EH (cell line): ENCODE measurements around the gene MTMR3.

Experiments
- DNase-seq: peaks from one replicate; pipeline ENCODE4 v3.0.0-alpha.2; 2015; ENCODE audit warnings: low read depth

Gene MTMR3

DNA sequence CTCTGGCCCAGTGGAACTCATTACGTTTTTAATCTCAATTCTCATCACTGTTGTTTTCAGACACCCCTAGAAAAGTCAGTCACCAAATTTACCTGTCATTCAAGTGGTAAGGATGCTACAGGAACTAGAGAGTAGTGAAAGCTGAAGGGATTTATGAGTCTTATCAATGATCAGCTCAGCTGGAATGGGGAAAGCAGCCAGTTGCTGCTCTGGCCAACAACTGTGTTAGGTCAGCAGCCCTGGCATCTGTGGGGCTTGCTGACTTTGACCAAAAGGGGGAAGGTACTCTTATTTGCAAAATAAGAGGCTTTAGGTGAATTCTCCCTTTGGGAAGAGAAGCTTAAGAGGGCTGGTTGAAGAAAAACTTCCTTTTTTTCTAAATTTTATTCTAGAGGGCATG is 121.1 kb downstream of the MTMR3 start:
- DNase-seq: peak; percentile 11

DNA sequence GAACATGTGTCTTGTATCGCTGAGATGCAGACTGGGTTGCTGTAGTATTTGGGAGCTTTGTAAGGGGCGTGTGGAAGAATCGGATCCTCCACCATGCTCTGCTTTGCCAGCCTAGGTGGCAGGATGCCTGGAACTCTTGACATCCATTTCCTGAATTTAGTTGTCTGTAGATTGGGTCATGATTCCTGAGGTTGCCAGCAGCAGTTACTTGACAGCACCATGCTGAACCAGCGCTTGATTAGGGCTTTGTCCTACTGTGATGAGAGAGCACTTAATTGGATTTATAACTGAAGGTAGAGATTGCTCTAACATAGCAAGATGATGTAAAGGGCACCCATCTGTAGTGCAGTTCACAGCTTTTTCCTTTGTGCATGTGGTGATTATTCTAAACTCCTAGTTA is 121.7 kb downstream of the MTMR3 start:
- DNase-seq: no peak

DNA sequence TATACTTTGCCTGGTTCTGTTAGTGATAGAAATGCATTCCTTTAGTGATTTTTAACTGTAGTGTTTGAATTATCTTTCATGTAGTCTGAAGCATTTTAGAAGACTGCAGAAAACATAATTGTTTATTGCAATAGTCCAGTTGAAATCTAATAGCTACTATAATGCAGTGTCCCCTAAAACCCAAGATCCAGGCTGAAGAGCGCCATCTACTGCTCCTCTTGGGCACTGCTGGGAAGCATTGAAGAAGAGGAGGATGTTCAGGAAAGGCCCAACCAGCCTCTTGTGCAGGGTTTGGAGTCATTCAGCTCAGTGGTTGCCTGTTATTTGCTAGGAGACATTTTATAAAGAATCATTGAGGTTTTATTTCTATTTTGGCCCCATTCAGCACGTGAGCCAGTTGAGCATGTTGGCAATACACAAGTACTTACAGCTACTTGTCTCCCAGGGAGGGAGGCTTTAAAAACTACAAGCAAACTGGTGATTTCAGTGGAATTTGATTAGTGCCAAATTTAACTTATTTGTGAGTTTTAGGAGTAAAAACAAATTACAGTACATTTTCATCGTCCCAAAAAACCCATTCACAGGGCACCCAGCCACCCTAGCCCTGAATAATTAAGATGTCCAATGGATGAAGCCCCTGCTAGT is 122.4 kb downstream of the MTMR3 start:
- peak; percentile 76 for DNase-seq

DNA sequence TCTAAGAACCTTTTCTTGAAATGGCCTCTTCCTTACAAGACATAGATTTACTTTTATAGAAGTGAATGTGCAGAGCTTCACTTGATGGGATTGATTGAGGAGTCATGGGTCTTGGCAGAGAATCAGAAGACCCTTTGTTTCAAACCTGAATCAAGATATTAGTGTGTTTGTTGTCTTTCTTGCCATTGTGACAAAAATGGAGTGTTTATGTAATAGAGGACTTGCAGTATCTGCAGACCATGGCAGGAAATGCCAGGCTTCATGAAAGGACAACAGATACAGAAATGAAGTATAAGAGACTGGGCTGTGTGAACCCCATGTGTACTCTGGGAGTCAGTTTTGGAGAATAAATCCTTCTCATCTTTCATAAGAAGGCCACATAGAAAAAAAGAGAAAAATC is 124.4 kb downstream of the MTMR3 start:
- DNase-seq: no peak

DNA sequence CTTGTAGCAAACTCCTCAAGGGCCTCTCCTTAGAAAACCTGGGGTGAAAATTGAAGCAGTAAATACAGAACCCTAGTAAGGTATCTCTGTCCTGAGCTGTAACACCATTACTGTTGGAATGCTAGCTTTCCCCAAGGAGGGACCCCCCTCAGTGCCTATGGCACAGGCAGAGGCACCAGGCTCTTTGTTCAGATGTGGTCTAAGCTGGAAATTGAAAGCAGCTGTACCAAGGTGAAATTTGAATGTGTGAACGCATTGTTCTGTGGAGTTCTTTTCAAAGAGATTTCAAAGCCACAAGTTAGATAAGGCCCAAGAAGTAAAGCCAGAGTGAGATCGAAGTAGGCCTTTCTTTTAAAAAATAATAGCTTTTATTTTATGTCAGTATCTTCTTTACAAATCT is 125.4 kb downstream of the MTMR3 start:
- no peak for DNase-seq

DNA sequence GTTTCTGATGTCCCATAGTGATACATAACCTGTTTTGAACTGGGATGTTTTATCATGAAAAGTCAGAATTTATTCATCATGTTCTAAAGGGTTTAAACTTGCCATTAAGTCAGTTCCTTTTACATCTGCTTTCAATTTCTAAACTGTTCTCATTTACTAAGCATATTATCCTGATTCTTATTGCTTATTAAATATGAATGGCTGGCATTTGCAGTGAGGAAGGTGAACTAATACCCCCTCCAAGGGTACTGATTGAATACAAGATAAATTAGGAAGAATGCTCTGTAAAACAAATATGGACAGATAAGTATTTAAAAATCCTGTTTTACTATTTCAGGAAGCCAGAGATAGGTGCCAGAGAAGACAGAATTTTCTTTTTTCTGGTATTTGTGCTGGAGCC is 126.5 kb downstream of the MTMR3 start:
- DNase-seq: no peak

DNA sequence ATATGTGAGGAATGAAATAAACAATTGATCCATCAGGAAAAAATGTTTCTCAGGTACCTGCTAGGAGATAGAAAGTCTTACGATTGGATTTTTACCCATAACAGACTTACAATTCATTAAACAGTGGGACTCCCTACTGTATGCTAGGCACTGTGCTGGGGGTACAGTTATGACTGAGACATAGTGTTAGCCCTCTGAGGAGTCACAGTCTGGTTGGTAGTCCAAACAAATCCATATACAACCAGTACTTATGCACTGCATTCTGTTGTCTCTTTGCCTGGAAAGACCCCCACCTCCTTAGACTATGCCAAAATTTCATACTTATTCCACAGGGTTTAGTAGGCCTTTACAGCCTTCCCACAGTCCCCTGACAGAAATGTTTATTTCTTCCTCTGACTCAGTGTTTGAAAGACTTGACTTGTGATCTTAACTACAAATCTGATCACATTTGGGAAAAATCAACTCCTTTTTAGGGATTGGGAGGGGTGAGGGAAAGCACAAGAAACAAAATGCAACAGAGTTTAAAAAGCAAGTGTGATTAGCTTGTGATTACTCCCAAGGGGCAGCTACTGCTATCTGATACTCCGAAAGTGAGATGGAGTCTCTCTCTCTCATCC is 127.9 kb downstream of the MTMR3 start:
- DNase-seq: peak; percentile 47

DNA sequence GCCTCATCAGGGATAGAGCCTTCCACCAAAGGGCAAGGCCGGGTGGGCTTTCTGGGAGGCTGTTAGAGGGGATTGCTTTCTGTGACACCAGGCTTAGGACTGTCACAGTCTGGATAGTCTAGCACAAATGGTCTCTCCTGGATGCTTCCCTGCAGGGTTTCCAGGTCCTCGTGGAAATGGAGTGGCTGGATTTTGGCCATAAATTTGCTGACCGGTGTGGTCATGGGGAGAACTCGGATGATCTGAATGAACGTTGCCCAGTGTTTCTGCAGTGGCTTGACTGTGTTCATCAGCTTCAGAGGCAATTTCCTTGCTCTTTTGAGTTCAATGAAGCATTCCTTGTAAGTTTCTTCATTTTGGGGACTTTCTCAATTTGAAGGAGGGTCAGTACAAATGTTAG is 130.2 kb downstream of the MTMR3 start:
- DNase-seq: no peak

DNA sequence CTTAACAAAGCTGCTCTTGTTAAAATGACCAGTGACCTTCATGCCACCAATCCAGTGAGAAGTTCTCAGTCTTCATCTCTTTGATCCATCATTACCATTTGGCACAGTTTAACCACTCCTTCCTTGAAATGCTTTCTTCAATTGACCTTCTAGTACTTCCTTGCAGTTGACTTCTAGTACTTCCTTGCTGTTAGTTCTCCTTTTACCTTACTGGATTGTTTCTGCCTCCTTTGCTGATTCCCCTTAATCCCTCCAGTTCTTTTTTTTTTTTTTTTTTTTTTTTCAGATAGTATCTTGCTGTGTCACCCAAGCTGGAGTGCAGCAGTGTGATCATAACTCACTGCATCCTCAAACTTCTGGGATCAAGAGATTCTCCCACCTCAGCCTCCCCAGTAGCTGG is 131.3 kb downstream of the MTMR3 start:
- DNase-seq: peak; percentile 22

DNA sequence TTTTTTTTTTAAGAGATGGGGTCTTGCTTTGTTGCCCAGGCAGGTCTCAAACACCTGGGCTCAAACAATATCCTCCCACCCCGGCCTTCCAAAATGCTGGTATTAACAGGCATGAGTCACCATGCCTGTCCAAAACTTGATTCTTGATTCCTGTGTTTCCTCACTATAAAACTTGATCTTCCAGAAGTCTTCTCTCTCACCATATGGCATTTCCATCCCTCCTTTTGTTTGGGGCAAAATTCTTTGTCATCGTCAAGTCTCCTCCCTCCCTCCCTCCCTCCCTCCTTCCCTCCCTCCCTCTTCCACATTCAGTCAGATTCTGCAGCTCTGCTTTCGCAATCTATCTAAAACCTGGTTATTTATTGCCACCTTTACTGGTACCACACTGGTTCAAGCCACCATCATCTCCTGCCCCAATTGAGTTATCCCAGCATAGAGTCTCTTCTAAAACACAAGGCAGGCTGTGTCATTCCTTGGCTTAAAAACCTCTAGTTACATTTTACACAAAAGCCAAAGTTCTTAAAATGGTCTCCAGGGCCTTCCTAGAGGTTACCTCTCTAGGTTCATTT is 132.3 kb downstream of the MTMR3 start:
- peak; percentile 74 for DNase-seq

DNA sequence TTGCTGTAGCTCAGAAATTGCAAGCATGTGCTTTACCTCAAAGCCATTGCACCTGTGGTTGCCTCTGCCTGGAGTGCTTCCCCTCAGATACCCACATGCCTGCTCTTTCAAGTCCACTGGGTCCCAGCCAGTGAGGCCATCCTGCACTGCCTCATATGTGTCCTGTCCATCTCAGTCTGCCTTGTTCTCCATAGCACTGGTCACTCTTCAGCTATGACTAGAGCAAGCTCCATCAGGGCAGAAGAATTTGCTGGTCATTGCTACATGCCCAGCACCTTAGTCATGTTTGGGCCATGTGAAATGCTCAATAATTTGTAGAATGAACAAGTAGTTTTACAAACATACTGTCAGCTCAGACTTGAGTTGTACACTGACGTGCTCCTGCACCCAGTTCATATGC is 132.9 kb downstream of the MTMR3 start:
- peak; percentile 95 for DNase-seq

DNA sequence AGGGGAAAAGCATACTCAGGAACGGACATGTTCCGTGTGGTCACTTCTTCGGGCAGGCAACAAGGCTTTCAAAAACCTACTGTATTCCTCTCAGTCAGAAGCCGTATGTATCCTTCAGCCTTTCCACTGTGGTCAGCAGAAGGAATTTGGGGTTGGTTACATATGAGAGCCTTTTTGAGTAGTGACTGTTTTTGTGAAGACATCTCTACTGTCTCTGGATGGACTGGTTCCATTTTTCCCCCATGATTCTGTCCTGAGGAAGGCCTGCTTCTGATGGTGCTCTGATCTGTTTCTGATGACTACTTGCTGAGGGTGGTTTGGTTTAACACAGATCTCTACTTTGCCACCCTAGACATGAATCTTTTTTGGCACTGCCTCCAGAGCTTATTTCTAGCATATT is 133.6 kb downstream of the MTMR3 start:
- peak; percentile 66 for DNase-seq

DNA sequence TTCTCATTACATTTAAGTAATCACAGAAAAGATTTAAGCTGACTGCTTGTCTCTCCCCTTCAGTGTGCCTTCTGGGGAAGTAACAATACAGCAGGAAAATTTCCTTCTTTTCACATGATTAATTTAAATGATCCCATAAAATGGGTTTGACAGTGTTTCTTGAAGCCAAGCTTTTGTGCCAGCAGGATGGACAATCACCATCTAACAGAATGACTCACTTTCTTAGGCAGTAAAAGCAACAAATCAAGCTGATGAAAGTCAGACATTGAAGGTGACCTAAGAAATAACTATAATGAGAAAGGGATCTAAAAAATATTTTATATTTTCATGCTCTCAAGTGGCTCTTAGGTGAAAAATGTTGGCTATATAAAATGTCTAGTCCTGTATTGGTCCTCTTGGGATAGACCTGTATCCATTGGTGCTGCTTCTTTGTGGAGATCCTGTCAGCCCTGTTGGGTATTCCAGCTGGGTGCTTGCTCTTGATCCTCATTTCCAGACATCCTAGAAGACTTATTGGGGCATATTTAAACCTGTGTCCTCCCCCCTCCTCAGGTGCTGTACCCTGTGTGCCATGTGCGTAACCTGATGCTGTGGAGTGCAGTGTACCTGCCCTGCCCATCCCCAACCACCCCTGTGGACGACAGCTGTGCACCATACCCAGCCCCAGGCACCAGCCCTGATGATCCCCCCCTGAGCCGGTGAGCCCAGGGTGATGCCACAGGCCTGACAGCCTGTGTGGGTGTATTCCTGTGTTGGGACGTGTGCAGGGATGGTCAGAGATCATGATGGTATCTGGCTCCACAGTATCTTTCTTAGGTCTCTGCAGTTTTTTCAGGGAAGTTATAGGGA is 134.6 kb downstream of the MTMR3 start:
- peak; percentile 76 for DNase-seq

DNA sequence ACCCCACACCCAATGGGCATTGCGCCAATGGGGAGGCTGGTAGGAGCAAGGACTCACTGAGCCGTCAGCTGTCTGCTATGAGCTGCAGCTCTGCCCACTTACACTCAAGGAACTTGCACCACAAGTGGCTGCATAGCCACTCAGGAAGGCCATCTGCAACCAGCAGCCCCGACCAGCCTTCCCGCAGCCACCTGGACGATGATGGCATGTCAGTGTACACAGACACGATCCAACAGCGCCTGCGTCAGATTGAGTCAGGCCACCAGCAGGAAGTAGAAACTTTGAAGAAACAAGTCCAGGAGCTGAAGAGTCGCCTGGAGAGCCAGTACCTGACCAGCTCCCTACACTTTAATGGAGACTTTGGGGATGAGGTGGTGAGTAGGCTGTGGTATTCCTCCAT is 137.5 kb downstream of the MTMR3 start:
- DNase-seq: no peak

DNA sequence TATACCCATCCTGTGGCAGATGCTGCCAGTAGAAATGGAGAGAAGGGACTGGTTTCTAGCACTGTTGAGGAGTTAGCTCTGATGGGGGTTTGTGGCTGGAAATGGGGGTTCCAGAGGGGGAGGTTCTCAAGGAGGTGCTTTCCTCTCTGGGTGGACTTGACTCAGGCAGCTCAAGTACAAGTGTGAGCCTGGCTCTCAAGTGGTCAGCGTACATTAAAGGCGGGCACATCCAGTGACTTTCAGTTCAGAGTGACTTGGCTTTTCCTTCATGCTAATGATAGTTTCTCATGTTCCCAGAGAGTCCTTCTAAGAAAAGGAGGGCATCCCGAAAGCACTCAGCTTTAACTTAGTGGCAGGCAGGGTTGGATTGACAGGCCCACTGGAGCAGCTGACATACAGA is 138.4 kb downstream of the MTMR3 start:
- no peak for DNase-seq

DNA sequence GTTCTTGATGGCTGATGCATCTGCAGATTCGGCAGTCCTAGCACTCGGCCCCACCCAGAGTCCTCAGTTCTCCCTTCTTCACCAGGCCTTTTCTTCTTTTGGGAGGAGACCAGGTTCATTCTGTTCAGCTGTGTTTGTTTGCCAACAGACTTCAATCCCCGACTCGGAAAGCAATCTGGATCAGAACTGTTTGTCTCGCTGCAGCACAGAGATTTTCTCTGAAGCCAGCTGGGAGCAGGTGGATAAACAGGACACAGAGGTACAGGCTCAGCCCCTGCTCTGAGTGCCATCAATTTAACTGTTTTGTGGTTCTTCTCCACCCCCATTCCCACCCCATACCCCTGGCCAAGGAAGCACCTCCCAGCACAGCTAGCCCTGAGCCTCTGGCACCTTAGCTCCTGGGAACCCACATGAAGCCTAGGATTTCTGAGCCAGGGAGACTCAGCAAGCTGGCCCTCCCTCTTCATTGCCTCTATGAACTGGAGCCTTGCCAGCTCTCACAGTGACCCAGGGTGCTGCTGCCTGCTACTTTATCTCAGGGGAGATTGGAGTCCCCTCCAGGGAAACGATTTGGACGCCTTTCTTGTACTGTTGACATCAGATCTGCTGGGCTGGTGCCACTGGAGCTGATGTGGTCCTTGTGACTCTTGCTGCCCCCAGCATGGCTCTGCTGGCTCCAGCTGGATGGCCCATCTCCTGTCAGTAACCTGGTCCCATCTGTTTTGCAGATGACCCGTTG is 139.1 kb downstream of the MTMR3 start:
- no peak for DNase-seq

DNA sequence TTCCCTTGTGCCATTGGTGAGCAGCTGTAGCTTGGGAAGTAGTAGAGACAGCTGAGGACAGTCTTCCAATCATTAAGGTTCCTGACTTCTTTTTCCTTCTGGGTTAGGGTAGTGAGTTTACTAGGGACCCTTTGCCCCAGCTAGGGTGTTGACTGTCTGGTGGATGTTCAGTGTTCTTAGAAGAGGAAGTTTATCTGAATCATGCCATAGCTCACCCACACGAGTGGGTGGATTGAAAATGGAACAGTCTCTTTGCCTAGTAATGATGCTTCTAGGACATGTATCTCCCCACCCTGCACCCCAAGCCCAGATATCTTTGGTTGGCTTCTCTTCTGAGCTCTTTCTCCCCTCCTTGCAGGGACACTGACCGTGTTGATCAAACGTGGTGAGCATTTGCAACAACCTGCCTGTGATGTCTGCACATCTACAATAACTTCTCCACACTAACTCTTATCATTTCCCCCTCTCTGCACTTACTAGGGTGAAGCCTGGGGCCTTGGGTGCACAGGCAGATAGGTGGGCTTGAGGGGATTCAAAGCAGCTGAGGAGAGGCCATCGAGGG is 140.2 kb downstream of the MTMR3 start:
- no peak for DNase-seq

DNA sequence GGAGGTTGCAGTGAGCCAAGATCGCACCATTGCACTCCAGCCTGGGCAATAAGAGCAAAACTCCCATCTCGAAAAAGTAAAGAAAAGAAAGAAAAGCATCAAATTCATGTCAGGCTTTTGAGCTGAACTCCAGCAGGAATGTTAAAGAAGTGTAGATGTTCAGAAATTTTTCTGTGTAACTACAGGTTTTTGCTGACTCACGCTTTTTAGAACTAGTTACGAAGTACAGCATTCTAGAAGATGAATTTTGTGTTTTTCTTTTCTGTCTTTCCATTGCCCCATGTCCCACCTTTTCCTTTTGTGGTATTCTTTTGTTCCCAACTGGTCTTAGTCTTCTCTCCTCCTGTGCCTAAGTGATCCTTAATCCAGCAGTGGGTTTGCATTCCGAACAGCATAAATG is 141.3 kb downstream of the MTMR3 start:
- no peak for DNase-seq

DNA sequence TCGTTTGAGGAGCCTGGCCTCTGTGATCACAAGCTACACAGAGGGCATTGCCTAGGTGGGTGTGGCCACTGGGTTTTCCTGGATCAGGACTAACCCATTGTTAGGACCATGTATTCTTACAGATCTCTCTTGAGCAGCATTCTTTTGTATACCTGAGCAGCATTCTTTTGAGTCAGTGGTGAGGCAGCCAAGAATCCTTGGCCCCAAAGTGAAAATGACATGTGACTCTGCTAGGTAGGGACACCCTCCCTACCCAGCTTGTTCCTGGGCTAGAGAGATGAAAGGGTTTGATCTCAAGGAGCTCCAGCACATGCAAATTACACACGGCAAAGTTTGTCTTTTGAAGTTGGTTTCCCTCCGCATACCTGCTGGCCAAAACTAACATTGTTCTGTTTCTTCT is 142.2 kb downstream of the MTMR3 start:
- DNase-seq: no peak

DNA sequence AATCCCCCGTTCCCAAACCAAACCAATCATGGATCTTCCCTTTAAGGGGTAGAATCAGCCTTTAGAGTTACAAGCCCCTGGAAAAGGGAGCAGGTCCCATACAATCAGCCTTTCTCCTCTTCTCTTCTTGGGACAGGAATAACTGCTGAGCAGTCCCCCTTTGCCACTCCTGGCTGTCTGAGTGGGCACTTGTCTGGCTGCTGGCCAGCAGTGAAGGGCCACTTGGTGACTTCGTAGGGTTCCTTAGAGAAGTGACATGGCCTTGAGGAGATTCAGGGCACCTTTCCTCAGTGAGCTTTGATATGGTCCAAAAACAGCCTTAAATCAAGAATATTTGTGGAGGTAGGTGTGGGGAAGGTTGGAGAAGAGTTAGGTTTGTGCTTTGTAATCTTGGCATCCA is 143.8 kb downstream of the MTMR3 start:
- DNase-seq: no peak

DNA sequence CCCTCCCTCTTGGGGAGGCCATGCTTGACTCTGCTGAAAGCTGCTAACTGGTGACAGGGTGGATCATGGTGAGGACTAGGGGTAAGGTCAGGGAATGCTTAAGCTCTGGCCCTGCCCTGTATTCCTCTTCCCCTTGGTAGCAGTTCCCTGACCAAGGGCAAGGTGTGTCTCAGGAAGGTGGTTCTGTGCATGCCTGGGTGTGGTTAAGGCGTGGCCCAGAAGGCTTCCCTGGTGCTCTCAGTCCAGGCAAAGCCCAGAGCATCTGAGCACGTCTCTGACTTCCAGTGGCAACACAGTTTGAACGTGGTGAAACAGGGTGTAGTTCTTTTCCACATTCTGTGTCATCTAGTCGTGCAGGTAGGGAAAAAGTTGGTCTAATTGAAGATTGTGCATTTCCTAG is 144.2 kb downstream of the MTMR3 start:
- DNase-seq: no peak

DNA sequence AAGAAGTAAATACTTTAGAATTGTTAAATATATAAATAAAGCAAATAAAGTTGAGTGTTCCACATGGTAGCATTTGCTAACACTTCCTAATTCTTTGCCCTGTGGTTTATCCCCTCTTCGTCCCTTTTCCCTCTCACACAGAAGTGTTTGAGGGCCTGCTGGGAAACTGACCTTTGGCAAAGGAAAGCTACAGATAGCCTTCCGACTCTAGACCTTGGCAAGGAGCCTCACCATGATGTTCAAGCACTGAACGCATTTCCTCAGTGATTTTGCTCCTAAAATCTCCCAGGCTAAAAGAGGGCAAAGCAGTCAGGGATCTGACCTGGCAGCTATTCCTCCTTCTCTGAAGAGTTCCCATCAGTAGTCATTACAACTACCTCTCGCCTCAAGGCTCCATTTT is 144.8 kb downstream of the MTMR3 start:
- DNase-seq: no peak
